ENCODE results near the gene NINJ1. TPM values are rescaled to one million over a fixed set of nuclear protein-coding genes. Genes with fewer than 3 reads are reported as not detected.

NINJ1 gene
- total RNA-seq, 2 donors from 2014 or later: 71.2 to 194 TPM

DNA sequence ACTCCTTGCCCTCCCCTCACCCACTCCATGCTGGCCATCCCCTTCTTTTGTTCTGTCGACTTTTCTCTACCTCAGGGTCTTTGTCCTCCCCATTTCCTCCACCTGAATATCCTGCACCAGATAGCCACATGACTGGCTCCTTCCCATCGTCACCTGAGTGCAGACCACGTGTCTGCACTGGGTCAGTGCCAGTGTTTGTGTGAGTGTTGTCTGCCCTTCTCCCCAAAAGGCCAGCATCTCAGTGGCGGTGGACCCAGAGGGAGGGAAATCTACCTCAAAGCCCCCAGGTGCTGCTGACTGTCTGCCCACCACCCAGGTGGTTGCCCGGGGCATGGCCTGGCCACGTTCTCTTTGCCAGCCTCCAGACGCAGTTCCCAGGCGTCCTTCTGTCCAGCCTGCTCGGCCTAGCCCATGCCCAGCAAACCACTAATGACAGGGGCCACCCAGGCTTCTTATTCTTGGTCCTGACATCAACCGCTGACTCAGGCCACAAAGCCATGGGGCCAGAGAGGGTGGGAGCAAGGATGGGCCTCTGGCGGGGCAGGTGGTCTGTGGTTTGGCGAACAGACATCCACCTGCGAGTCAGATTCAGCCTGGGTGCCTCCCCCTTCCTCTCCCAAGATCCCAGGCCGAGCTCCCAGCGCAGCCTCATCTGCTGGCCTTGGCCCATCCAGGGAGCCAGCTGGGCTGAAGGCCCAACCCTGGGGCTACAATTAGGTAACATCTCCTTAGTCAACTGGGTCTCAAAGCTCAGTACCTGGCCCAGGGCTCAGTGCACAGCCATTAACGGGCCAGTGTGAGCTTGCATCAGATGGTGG lies 5.5 kb upstream of the NINJ1 start:
- ATAC-seq (ENCODE audit: insufficient number of reproducible peaks, low FRiP score, low read depth) (no peak), DNase-seq (ENCODE audit: low spot score) (no peak)
- TF ChIP-seq, protein P1, sequence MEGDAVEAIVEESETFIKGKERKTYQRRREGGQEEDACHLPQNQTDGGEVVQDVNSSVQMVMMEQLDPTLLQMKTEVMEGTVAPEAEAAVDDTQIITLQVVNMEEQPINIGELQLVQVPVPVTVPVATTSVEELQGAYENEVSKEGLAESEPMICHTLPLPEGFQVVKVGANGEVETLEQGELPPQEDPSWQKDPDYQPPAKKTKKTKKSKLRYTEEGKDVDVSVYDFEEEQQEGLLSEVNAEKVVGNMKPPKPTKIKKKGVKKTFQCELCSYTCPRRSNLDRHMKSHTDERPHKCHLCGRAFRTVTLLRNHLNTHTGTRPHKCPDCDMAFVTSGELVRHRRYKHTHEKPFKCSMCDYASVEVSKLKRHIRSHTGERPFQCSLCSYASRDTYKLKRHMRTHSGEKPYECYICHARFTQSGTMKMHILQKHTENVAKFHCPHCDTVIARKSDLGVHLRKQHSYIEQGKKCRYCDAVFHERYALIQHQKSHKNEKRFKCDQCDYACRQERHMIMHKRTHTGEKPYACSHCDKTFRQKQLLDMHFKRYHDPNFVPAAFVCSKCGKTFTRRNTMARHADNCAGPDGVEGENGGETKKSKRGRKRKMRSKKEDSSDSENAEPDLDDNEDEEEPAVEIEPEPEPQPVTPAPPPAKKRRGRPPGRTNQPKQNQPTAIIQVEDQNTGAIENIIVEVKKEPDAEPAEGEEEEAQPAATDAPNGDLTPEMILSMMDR (IDR thresholded peaks at IDR 0.05): no peak
- Histone ChIP-seq H3K9me3 (no peaks in the 10 kb centered on the region), H3K27me3 (replicated peaks; ENCODE audit: insufficient read depth) (no peaks in the 10 kb centered on the region), H3K4me1 (ENCODE audit: control insufficient read depth in 1 of 2, low read depth in 2 of 2) (peaks cover 5 to 33% of the 10 kb centered on the region in 2 donors), H3K4me3 (no peak overlapping the region), H3K36me3 (no peaks in the 10 kb centered on the region), H3K27ac (no peak overlapping the region)

DNA sequence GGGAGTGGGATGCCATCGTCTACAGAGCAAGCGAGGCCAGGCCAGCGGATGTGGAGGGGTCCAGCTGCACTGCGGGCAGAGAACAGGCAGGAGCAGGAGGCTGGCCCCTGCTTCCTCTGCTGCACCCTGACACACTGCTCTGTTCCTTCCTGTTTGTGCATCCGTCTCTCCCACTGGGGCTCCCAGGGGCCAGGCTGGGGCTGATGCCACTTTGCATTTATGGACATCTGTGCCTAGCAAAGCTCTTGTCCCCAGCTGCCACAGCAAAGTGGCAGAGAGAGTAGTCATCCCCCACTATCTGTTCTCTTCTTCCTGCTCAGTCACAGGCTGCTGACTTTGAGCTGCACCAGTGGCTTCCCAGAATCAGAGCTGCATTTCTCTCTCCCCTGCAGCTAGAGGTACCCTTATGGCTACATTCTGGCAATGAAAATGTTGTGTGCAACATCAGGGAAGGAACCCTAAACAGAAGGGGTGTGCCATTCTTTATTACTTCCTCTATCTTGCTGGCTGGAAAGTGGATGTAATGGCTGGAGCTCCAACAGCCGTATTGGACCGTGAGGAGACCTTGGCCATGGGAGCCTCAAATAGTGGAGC lies 4.2 kb upstream of the NINJ1 start:
- H3K27ac ChIP-seq: no peak overlapping the region
- no peak overlapping the region for H3K4me3 ChIP-seq
- ATAC-seq (ENCODE audit: insufficient number of reproducible peaks, low FRiP score, low read depth): no peak
- H3K4me1 ChIP-seq (ENCODE audit: control insufficient read depth in 1 of 2, low read depth in 2 of 2): peaks cover 0 to 23% of the 10 kb centered on the region in 2 donors
- no peak for DNase-seq (ENCODE audit: low spot score)
- no peaks in the 10 kb centered on the region for H3K36me3 ChIP-seq
- TF ChIP-seq, protein P1 (IDR thresholded peaks at IDR 0.05): no peak
- no peaks in the 10 kb centered on the region for H3K27me3 ChIP-seq (replicated peaks; ENCODE audit: insufficient read depth)
- H3K9me3 ChIP-seq: no peaks in the 10 kb centered on the region

DNA sequence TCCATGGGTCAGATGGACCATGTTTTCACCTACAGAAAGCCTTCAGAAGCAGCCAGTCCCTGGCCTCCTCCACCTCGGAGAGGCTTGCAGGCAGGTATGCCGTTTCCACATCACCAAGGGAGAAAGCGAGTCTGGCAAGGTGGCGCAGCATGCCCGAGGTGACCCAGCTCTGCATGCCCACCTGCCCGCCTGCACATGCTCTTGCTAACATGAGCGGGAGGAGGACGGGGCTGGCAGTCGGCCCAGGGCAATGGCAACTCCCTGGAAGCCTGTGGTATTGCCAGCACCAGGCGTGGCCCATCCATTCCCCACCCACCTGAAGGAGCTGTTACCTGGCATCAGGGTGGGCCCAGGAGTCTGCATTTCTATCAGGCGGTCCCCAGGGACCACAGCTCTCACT lies 3.3 kb upstream of the NINJ1 start:
- no peak for DNase-seq (ENCODE audit: low spot score)

DNA sequence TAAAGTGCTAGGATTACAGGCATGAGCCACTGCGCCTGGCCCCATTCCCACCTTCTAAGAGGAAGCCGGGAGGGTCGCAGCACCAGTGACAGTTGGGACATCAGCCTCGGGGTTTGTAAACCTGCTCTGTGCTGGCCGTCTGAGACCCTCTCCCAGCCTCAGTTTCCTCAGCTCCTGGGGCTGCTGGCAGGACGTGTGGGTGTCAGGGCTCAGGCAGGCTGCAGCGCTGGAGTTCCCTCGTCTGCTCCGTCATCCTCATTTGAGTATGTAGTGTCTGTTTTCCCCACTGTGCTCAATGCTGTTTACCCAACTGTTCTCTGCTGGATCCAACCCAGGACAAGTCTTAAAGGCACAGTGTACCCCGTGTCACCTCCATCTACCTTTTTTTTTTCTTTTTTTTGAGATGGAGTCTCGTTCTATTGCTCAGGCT lies 2.0 kb upstream of the NINJ1 start:
- TF ChIP-seq, protein P1 (IDR thresholded peaks at IDR 0.05): no peak
- H3K27me3 ChIP-seq (replicated peaks; ENCODE audit: insufficient read depth): no peaks in the 10 kb centered on the region
- no peaks in the 10 kb centered on the region for H3K9me3 ChIP-seq
- H3K36me3 ChIP-seq: no peaks in the 10 kb centered on the region
- no peak overlapping the region for H3K4me3 ChIP-seq
- no peak for DNase-seq (ENCODE audit: low spot score)
- peaks cover 15 to 34% of the 10 kb centered on the region in 2 donors for H3K4me1 ChIP-seq (ENCODE audit: control insufficient read depth in 1 of 2, low read depth in 2 of 2)
- no peak overlapping the region for H3K27ac ChIP-seq
- no peak for ATAC-seq (ENCODE audit: insufficient number of reproducible peaks, low FRiP score, low read depth)

More for the DNA sequence above, 3.3 kb upstream of the NINJ1 start:
- no peak overlapping the region for H3K27ac ChIP-seq
- TF ChIP-seq, protein P1 (IDR thresholded peaks at IDR 0.05): no peak
- no peak for ATAC-seq (ENCODE audit: insufficient number of reproducible peaks, low FRiP score, low read depth)
- no peak overlapping the region for H3K4me3 ChIP-seq
- H3K9me3 ChIP-seq: no peaks in the 10 kb centered on the region
- no peaks in the 10 kb centered on the region for H3K36me3 ChIP-seq
- peaks cover 1 to 27% of the 10 kb centered on the region in 2 donors for H3K4me1 ChIP-seq (ENCODE audit: control insufficient read depth in 1 of 2, low read depth in 2 of 2)
- no peaks in the 10 kb centered on the region for H3K27me3 ChIP-seq (replicated peaks; ENCODE audit: insufficient read depth)

DNA sequence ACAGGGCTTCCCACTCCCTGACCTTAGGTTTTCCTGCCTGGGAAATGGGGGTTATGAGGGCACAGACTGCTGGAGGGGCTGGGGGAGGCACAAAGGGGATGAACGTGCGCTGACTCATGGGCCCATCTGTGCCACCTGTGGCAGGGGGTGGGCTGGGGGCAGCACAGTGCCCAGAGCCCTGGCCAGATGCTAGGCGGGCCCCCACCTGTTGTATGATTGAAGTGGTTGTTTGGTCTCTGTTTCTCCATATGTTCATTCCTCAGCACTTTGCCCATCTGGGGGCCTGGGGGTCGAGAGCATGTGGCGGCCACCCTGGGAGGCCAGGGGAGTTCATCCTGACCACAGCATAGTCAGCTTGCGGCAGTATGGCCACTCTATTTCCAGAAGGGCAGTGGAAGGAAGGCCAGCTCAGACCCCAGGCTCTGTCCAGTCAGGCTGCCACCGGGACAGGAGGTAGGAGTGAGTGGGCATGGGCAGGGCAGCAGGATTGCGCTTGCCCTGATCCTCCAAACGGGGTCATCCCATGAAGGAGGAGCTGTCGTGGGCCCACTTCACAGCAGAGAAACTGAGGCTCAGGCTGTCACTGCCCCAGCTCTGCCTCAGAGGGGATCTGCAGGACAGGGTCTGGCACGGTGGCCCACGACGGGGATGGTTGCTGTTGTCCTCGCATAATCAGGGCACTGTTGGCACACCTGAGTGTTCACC lies 841 bp upstream of the NINJ1 start:
- Histone ChIP-seq H3K27me3 (replicated peaks; ENCODE audit: insufficient read depth) (no peaks in the 10 kb centered on the region), H3K9me3 (no peaks in the 10 kb centered on the region), H3K36me3 (no peaks in the 10 kb centered on the region), H3K4me3 (peak overlapping the region; percentile 79), H3K4me1 (ENCODE audit: control insufficient read depth in 1 of 2, low read depth in 2 of 2) (peaks cover 26 to 46% of the 10 kb centered on the region in 2 donors), H3K27ac (peak overlapping the region; percentile 96 to 97)
- ATAC-seq (ENCODE audit: insufficient number of reproducible peaks, low FRiP score, low read depth) (no peak), DNase-seq (ENCODE audit: low spot score) (no peak)
- TF ChIP-seq, protein P1 (IDR thresholded peaks at IDR 0.05): no peak
